ENCODE measurements around the gene TRMT61A.

GRCh38 chr14:103555559-103556337, 26.8 kb downstream of the TRMT61A start:
- TF ChIP-seq, protein P1, sequence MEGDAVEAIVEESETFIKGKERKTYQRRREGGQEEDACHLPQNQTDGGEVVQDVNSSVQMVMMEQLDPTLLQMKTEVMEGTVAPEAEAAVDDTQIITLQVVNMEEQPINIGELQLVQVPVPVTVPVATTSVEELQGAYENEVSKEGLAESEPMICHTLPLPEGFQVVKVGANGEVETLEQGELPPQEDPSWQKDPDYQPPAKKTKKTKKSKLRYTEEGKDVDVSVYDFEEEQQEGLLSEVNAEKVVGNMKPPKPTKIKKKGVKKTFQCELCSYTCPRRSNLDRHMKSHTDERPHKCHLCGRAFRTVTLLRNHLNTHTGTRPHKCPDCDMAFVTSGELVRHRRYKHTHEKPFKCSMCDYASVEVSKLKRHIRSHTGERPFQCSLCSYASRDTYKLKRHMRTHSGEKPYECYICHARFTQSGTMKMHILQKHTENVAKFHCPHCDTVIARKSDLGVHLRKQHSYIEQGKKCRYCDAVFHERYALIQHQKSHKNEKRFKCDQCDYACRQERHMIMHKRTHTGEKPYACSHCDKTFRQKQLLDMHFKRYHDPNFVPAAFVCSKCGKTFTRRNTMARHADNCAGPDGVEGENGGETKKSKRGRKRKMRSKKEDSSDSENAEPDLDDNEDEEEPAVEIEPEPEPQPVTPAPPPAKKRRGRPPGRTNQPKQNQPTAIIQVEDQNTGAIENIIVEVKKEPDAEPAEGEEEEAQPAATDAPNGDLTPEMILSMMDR (IDR thresholded peaks at IDR 0.05), result no peak
- no peak for TF ChIP-seq ZFX (IDR thresholded peaks at IDR 0.05; ENCODE audit: borderline replicate concordance)
